KMS-11 (cell line): ENCODE data around the gene UBQLNL.

Source experiments
- H2AFZ ChIP-seq: fragments of 200-600 bp; sonication (generic); 2 replicates; pipeline ENCODE4 v1.6.1; 2016; ENCODE audit warnings: antibody characterized with exemption, mixed run types, low read depth
- H3K27ac ChIP-seq: fragments of 200-600 bp; sonication (generic); 2 replicates; pipeline ENCODE4 v1.6.1; 2016; ENCODE audit warnings: mild to moderate bottlenecking, mixed run types
- H3K27me3 ChIP-seq: fragments of 200-600 bp; sonication (generic); 2 replicates; pipeline ENCODE4 v1.6.1; 2017; ENCODE audit warnings: mild to moderate bottlenecking, low read depth, mixed run types, moderate library complexity; ENCODE audit not compliant: insufficient read depth
- H3K36me3 ChIP-seq: fragments of 200-600 bp; sonication (generic); 2 replicates; pipeline ENCODE4 v1.6.1; 2017; ENCODE audit warnings: mild to moderate bottlenecking, mixed run types; ENCODE audit not compliant: insufficient read depth
- H3K4me1 ChIP-seq: fragments of 200-600 bp; sonication (generic); 2 replicates; pipeline ENCODE4 v1.6.1; 2016; ENCODE audit warnings: mild to moderate bottlenecking, low read depth, mixed run types; ENCODE audit not compliant: poor library complexity, severe bottlenecking
- H3K4me2 ChIP-seq: fragments of 200-600 bp; sonication (generic); 2 replicates; pipeline ENCODE4 v1.7.0; 2016; ENCODE audit warnings: mild to moderate bottlenecking, mixed run types
- H3K4me3 ChIP-seq: fragments of 200-600 bp; sonication (generic); IDR thresholded peaks from 2 replicates; pipeline ENCODE4 v1.6.1; 2017; ENCODE audit warnings: low read depth, low read length, mixed read lengths; ENCODE audit not compliant: insufficient read depth
- H3K79me2 ChIP-seq: fragments of 200-600 bp; sonication (generic); 2 replicates; pipeline ENCODE4 v1.6.1; 2016; ENCODE audit warnings: low read depth, mixed run types; ENCODE audit not compliant: insufficient read depth
- H3K9ac ChIP-seq: fragments of 200-600 bp; sonication (generic); 2 replicates; pipeline ENCODE4 v1.6.1; 2016; ENCODE audit warnings: mild to moderate bottlenecking, mixed run types
- H4K20me1 ChIP-seq: fragments of 200-600 bp; sonication (generic); 2 replicates; pipeline ENCODE4 v1.6.1; 2016; ENCODE audit warnings: mild to moderate bottlenecking, mixed run types; ENCODE audit not compliant: insufficient read depth
- TF ChIP-seq, protein P1 (sequence below): fragments of 200-600 bp; sonication (generic); conservative IDR thresholded peaks from 2 replicates; pipeline ENCODE4 v1.6.1; 2017; ENCODE audit warnings: low read depth, mild to moderate bottlenecking, antibody characterized with exemption, low read length, moderate library complexity, mixed read lengths

UBQLNL gene

DNA sequence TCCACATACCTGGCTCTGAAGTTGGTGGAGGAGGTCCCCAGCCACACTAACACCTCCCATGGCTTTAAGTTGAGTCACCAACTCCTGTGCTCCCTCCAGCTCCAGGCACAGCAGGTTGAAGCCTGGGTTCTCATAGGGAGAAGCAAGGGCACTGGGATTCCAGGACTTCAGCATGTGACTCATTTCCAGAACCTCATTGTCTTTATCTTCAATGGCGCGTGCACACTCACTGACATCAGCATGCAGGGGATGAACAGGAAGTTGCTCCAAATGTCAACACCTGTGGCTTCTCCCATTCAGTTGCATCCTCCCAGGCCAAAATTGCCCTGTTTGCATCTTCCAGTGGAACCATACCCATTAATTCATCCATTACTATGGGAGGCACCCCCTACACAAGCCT, 5.8 kb upstream of the UBQLNL start:
- H3K4me1 ChIP-seq, result no peaks in the 10 kb centered on the region
- H3K9ac ChIP-seq, result no peak overlapping the region
- no peaks in the 10 kb centered on the region for H4K20me1 ChIP-seq
- TF ChIP-seq, protein P1, sequence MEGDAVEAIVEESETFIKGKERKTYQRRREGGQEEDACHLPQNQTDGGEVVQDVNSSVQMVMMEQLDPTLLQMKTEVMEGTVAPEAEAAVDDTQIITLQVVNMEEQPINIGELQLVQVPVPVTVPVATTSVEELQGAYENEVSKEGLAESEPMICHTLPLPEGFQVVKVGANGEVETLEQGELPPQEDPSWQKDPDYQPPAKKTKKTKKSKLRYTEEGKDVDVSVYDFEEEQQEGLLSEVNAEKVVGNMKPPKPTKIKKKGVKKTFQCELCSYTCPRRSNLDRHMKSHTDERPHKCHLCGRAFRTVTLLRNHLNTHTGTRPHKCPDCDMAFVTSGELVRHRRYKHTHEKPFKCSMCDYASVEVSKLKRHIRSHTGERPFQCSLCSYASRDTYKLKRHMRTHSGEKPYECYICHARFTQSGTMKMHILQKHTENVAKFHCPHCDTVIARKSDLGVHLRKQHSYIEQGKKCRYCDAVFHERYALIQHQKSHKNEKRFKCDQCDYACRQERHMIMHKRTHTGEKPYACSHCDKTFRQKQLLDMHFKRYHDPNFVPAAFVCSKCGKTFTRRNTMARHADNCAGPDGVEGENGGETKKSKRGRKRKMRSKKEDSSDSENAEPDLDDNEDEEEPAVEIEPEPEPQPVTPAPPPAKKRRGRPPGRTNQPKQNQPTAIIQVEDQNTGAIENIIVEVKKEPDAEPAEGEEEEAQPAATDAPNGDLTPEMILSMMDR, result no peak
- H3K27me3 ChIP-seq, result no peaks in the 10 kb centered on the region
- H2AFZ ChIP-seq, result no peak overlapping the region
- no peak overlapping the region for H3K4me2 ChIP-seq
- no peaks in the 10 kb centered on the region for H3K79me2 ChIP-seq
- H3K27ac ChIP-seq, result no peak overlapping the region
- no peaks in the 10 kb centered on the region for H3K36me3 ChIP-seq
- H3K4me3 ChIP-seq, result no peak overlapping the region

GRCh38 chr11:5521540-5521939, 5.0 kb upstream of the UBQLNL start:
- no peaks in the 10 kb centered on the region for H3K4me1 ChIP-seq

GRCh38 chr11:5514841-5515240, 1.7 kb downstream of the UBQLNL start:
- Histone ChIP-seq H3K9ac (no peak overlapping the region), H3K4me3 (no peak overlapping the region), H3K27ac (no peak overlapping the region), H3K36me3 (no peaks in the 10 kb centered on the region), H3K4me2 (no peak overlapping the region), H3K27me3 (no peaks in the 10 kb centered on the region), H3K79me2 (no peaks in the 10 kb centered on the region), H3K4me1 (no peaks in the 10 kb centered on the region), H4K20me1 (no peaks in the 10 kb centered on the region), H2AFZ (no peak overlapping the region)
- TF ChIP-seq, protein P1, result no peak

More at GRCh38 chr11:5521540-5521939, 5.0 kb upstream of the UBQLNL start:
- Histone ChIP-seq H4K20me1 (no peaks in the 10 kb centered on the region), H3K9ac (no peak overlapping the region), H3K79me2 (no peaks in the 10 kb centered on the region), H3K4me3 (no peak overlapping the region), H3K36me3 (no peaks in the 10 kb centered on the region), H3K27ac (no peak overlapping the region), H3K4me2 (no peak overlapping the region), H2AFZ (no peak overlapping the region), H3K27me3 (no peaks in the 10 kb centered on the region)
- TF ChIP-seq, protein P1, result no peak

DNA sequence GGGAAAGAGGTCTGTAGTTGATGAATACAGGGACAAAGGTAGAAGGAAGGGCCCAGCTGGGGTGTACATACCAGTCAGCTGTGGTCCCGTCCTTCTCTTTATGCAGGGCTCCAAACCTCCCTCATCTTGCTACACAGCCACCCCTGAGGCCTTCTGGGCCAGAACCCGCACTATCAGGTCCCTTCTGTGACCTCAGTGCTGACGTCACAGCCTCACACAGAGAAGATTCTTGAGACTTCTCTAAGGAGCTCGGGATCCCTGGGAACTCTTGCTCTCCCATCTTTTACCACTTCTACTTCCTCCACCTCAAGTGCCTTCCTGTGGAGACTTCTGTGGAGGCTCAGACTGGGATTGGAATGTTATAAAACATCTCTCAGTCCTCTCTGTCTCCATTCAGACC, 6.7 kb downstream of the UBQLNL start, which contains the start of gene UBQLN3:
Gene UBQLN3, minus strand, starts transcription at position 155 of the 400 bp plus-strand sequence. CDS start 399 bp downstream, outside the sequence.
- Histone ChIP-seq H3K79me2 (no peaks in the 10 kb centered on the region), H2AFZ (no peak within 1 kb of the TSS), H3K27ac (no peak within 1 kb of the TSS), H3K4me3 (no peak within 1 kb of the TSS), H3K4me2 (no peak within 1 kb of the TSS), H3K9ac (no peak within 1 kb of the TSS), H3K36me3 (no peaks in the 10 kb centered on the region), H3K4me1 (no peaks in the 10 kb centered on the region), H3K27me3 (no peaks in the 10 kb centered on the region), H4K20me1 (no peaks in the 10 kb centered on the region)
- TF ChIP-seq, protein P1, result no peak

DNA sequence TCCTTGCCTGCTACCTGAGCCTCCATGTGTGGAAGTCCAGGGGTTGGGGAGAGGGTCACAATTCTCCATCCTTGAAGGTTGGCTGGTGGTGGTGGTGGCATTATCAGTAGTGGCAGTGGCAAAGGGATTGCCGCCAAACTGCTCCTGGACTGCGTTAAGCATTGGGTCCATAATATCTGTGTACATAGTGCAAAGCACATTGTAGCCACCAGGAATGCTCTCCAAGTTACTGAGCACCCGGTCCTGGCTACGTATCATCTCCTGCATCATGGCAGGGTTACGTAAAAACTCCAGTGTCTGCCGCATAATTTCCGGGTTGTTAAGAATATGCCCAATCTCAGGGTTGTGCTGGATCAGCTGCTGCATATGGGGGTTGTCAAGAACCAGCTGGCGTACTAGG, 7.9 kb downstream of the UBQLNL start:
- H3K9ac ChIP-seq, result no peak overlapping the region
- no peaks in the 10 kb centered on the region for H3K4me1 ChIP-seq
- H4K20me1 ChIP-seq, result no peaks in the 10 kb centered on the region
- no peaks in the 10 kb centered on the region for H3K79me2 ChIP-seq
- H3K27ac ChIP-seq, result no peak overlapping the region
- no peaks in the 10 kb centered on the region for H3K36me3 ChIP-seq
- TF ChIP-seq, protein P1, result no peak
- no peak overlapping the region for H3K4me2 ChIP-seq
- no peak overlapping the region for H2AFZ ChIP-seq
- H3K4me3 ChIP-seq, result no peak overlapping the region
- H3K27me3 ChIP-seq, result no peaks in the 10 kb centered on the region
